H1 (cell line): ENCODE data around the gene SNRPD3. TPM values are rescaled to one million over a fixed set of nuclear protein-coding genes. Genes with fewer than 3 reads are reported as not detected.

Experiments
- CTCF ChIA-PET: fragments of 300-600 bp; sonication (Branson Sonifier 250); formaldehyde crosslinking; loops from one replicate; lab custom pipeline; 2021; ENCODE audit not compliant: partially characterized antibody; lab: Charles Lee
- POLR2A ChIA-PET: fragments of 300-600 bp; sonication (Branson Sonifier 250); formaldehyde crosslinking; loops from one replicate; lab custom pipeline; 2021; ENCODE audit warnings: inconsistent platforms; ENCODE audit not compliant: partially characterized antibody; lab: Charles Lee
- DNase-seq, 2 experiments: peaks; one replicate each; pipeline versions ENCODE4 v3.0.0 to v3.0.0-alpha.2; 2010 to 2022; ENCODE audit warnings: low spot score in 2 of 2, low read depth in 1 of 2, mixed read lengths in 1 of 2
- FAIRE-seq: peaks from 2 replicates; lab custom pipeline; 2011; peaks lifted over from hg19 to GRCh38; lab: Jason Lieb, UNC
- H2AFZ ChIP-seq: 2 replicates; pipeline ENCODE4 v1.8.1; 2012; ENCODE audit warnings: low read length, inconsistent platforms
- H2AK5ac ChIP-seq: 2 replicates; pipeline ENCODE4 v1.6.1; 2013; ENCODE audit warnings: low read depth, low read length
- H2BK120ac ChIP-seq: replicated peaks from 2 replicates; pipeline ENCODE3; 2013; ENCODE audit warnings: low read depth, low read length, inconsistent platforms
- H2BK12ac ChIP-seq: 2 replicates; pipeline ENCODE4 v1.6.1; 2013; ENCODE audit warnings: low read depth, low read length
- H2BK15ac ChIP-seq: 2 replicates; pipeline ENCODE4 v1.6.1; 2013; ENCODE audit warnings: low read length
- H2BK20ac ChIP-seq: 2 replicates; pipeline ENCODE4 v1.6.1; 2013; ENCODE audit warnings: low read length
- H2BK5ac ChIP-seq: 2 replicates; pipeline ENCODE4 v1.6.1; 2013; ENCODE audit warnings: low read depth, low read length
- H3K14ac ChIP-seq: 2 replicates; pipeline ENCODE4 v1.6.1; 2013; ENCODE audit warnings: inconsistent platforms; ENCODE audit not compliant: insufficient read length
- H3K18ac ChIP-seq: 2 replicates; pipeline ENCODE4 v1.6.1; 2013; ENCODE audit warnings: low read length; ENCODE audit errors: extremely low read depth
- H3K23ac ChIP-seq: 2 replicates; pipeline ENCODE4 v1.6.1; 2013; ENCODE audit warnings: inconsistent platforms; ENCODE audit not compliant: insufficient read length
- H3K23me2 ChIP-seq: 2 replicates; pipeline ENCODE4 v1.6.1; 2013; ENCODE audit warnings: low read depth, low read length
- H3K27ac ChIP-seq: 2 replicates; pipeline ENCODE4 v1.6.1; 2011; ENCODE audit warnings: low read depth, low read length, inconsistent platforms
- H3K27me3 ChIP-seq, 4 experiments: replicated peaks in 1 of 4; 1 replicate in 1 of 4; 2 replicates in 3 of 4; pipeline versions ENCODE4 v1.6.1 to v1.8.1; 2011 to 2013; ENCODE audit warnings: low read length in 3 of 4, mild to moderate bottlenecking in 3 of 4, inconsistent platforms in 2 of 4, mixed read lengths in 2 of 4, moderate library complexity in 1 of 4; ENCODE audit not compliant: control insufficient read depth in 3 of 4, insufficient read depth in 3 of 4; ENCODE audit errors: extremely low read depth in 1 of 4
- H3K36me3 ChIP-seq, 4 experiments: 2 replicates each; pipeline versions ENCODE4 v1.6.1 to v1.8.1; 2011 to 2013; ENCODE audit warnings: mild to moderate bottlenecking in 4 of 4, low read length in 3 of 4, moderate library complexity in 2 of 4, control low read depth in 1 of 4, inconsistent platforms in 1 of 4; ENCODE audit not compliant: insufficient read depth in 4 of 4, control insufficient read depth in 2 of 4
- H3K4ac ChIP-seq: replicated peaks from 2 replicates; pipeline ENCODE3; 2013; ENCODE audit warnings: low read length, low read depth, mixed read lengths, inconsistent platforms; ENCODE audit not compliant: insufficient read length
- H3K4me1 ChIP-seq, 4 experiments: replicated peaks in 1 of 4; 1 replicate in 1 of 4; 2 replicates in 3 of 4; pipeline versions ENCODE4 v1.6.1 to v1.8.1; 2011 to 2013; ENCODE audit warnings: low read length in 3 of 4, inconsistent platforms in 2 of 4, mixed read lengths in 1 of 4; ENCODE audit not compliant: insufficient read depth in 4 of 4, control insufficient read depth in 3 of 4
- H3K4me2 ChIP-seq, 2 experiments: 2 replicates each; pipeline versions ENCODE4 v1.6.1 to v1.8.1; 2011 to 2013; ENCODE audit warnings: low read depth in 2 of 2, low read length in 2 of 2, control low read depth in 1 of 2, inconsistent platforms in 1 of 2, mild to moderate bottlenecking in 1 of 2; ENCODE audit not compliant: insufficient read depth in 1 of 2
- H3K4me3 ChIP-seq, 4 experiments: fragments of 200-600, 300-600 bp in 1 of 4; sonication (generic), shearing (Covaris generic), sonication (Bioruptor Twin) in 1 of 4; 2 replicates each; pipeline versions ENCODE4 v1.5.1 to v1.8.1; 2011 to 2016; ENCODE audit warnings: low read length in 4 of 4, low read depth in 3 of 4, control low read depth in 2 of 4, inconsistent platforms in 2 of 4, mild to moderate bottlenecking in 2 of 4, mixed read lengths in 1 of 4, moderate library complexity in 1 of 4; ENCODE audit not compliant: insufficient read depth in 2 of 4; ENCODE audit errors: extremely low read depth in 1 of 4
- H3K56ac ChIP-seq: replicated peaks from 2 replicates; pipeline ENCODE3; 2013; ENCODE audit warnings: low read depth, mild to moderate bottlenecking, mixed read lengths, low read length, inconsistent platforms; ENCODE audit not compliant: insufficient read length
- H3K79me1 ChIP-seq: 2 replicates; pipeline ENCODE4 v1.6.1; 2013; ENCODE audit warnings: low read depth, low read length, control low read depth
- H3K79me2 ChIP-seq, 2 experiments: 2 replicates each; pipeline versions ENCODE4 v1.6.1 to v1.8.1; 2012 to 2013; ENCODE audit warnings: low read length in 2 of 2, mild to moderate bottlenecking in 2 of 2, inconsistent platforms in 1 of 2; ENCODE audit not compliant: insufficient read depth in 2 of 2, control insufficient read depth in 1 of 2
- H3K9ac ChIP-seq, 4 experiments: replicated peaks in 1 of 4; 1 replicate in 1 of 4; 2 replicates in 3 of 4; pipeline versions ENCODE4 v1.6.1 to v1.8.1; 2011 to 2013; ENCODE audit warnings: low read depth in 3 of 4, low read length in 3 of 4, control low read depth in 2 of 4, mild to moderate bottlenecking in 2 of 4, moderate library complexity in 2 of 4, inconsistent platforms in 1 of 4; ENCODE audit errors: extremely low read depth in 1 of 4
- H3K9me3 ChIP-seq, 2 experiments: 2 replicates each; pipeline versions ENCODE4 v1.6.1 to v1.8.1; 2012 to 2013; ENCODE audit warnings: mild to moderate bottlenecking in 2 of 2, moderate library complexity in 2 of 2, control low read depth in 1 of 2, inconsistent platforms in 1 of 2, low read depth in 1 of 2, low read length in 1 of 2, mixed read lengths in 1 of 2; ENCODE audit not compliant: insufficient read depth in 2 of 2
- H4K20me1 ChIP-seq, 2 experiments: replicated peaks in 1 of 2; 2 replicates each; pipeline versions ENCODE3 to v1.8.1; 2011 to 2013; ENCODE audit warnings: inconsistent platforms in 2 of 2, low read length in 2 of 2, mild to moderate bottlenecking in 1 of 2; ENCODE audit not compliant: insufficient read depth in 2 of 2, control insufficient read depth in 1 of 2
- H4K5ac ChIP-seq: 2 replicates; pipeline ENCODE4 v1.6.1; 2013; ENCODE audit warnings: low read length, low read depth, mixed read lengths, inconsistent platforms; ENCODE audit not compliant: insufficient read length
- H4K8ac ChIP-seq: 2 replicates; pipeline ENCODE4 v1.8.0; 2013; ENCODE audit warnings: mild to moderate bottlenecking, moderate library complexity, low read length, inconsistent platforms; ENCODE audit not compliant: insufficient read depth; ENCODE audit errors: extremely low read depth
- H4K91ac ChIP-seq: replicated peaks from 2 replicates; pipeline ENCODE3; 2013; ENCODE audit warnings: low read length, mixed read lengths, inconsistent platforms; ENCODE audit not compliant: insufficient read length
- CBX5 ChIP-seq: fragments of 300-800, 300-1000 bp; sonication (generic); IDR thresholded peaks from 2 replicates; pipeline ENCODE4 v1.7.1; 2016; ENCODE audit warnings: antibody characterized with exemption, low read length, low read depth
- SIN3A ChIP-seq, 2 experiments: IDR thresholded peaks in 1 of 2; conservative IDR thresholded peaks in 1 of 2; 2 replicates each; pipeline ENCODE4 v1.6.1; 2011 to 2012; ENCODE audit warnings: low read length in 2 of 2, improper control_type of control experiment in 1 of 2, low read depth in 1 of 2, mild to moderate bottlenecking in 1 of 2
- SP1 ChIP-seq: IDR thresholded peaks from 2 replicates; pipeline ENCODE4 v1.6.1; 2011; ENCODE audit warnings: low read depth, low read length
- TAF1 ChIP-seq: IDR thresholded peaks from 2 replicates; pipeline ENCODE4 v1.6.1; 2011; ENCODE audit warnings: mild to moderate bottlenecking, low read depth, low read length
- WGBS, 2 experiments: shearing (Covaris generic) in 1 of 2; methylation state at CpG; one replicate each; pipeline versions ENCODE4 v1.1.6 to v1.1.7; 2013 to 2015; ENCODE audit warnings: low lambda C conversion rate in 2 of 2, mixed read lengths in 2 of 2, inconsistent platforms in 1 of 2, low coverage in 1 of 2, missing lambda C conversion rate in 1 of 2; ENCODE audit not compliant: insufficient replicate concordance in 2 of 2, insufficient coverage in 1 of 2, insufficient read length in 1 of 2; ENCODE audit errors: extremely low coverage in 1 of 2, missing lambda C conversion rate in 1 of 2; 5-methylcytosine and 5-hydroxymethylcytosine counted together
- polyA plus RNA-seq, 7 experiments: library from polyadenylated mRNA; depleted of rRNA in 3 of 7; stranded (reverse) in 5 of 7; unstranded in 2 of 7; fragments of >200 nt in 5 of 7; fragments of 200-250 nt in 2 of 7; gene quantifications; 1 replicate in 5 of 7; 2 replicates in 1 of 7; 4 replicates in 1 of 7; pipeline versions ENCODE4 v1.2.1 to v1.2.3, GENCODE V29; 2011 to 2013; ENCODE audit warnings: missing spikeins in 2 of 7, mixed read lengths in 2 of 7
- total RNA-seq: library from RNA; stranded (reverse); fragmentation: NEBNext Ultra II Directional; extraction: Animal tissue kit (Norgen Biotek cat#: 25700); gene quantifications from 2 replicates; pipeline ENCODE4 v1.2.1, GENCODE V29; 2021

SNRPD3 gene
- total and polyA plus RNA-seq, 2 of the 8 experiments (the other 6 are each of a cell fraction or from before 2014, with no cell fraction given), result 200 to 455 TPM

DNA sequence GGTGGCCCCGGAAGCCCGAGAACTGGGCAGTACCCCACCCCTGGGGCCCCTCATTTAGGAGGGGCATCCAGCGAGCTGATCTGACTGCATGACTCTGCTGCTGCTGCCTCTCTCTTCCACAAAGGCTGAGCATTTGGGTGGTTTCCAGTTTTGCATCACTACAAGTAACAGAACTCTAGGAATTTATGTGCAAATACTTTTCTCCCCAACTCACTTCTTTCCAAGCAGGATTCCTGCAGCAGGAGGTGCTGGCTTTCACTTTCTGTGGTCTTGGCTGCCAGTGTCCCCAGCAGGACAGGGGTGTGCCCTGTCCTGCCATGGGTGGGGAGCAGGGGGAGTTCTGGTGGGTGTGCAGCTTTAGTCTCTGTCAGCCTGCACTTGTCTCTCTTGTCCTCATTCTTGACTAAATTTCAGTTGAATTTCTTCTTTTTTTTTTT, 39.5 kb upstream of the SNRPD3 start:
- Histone ChIP-seq H3K23ac (no peak overlapping the region), H3K4ac (no peak overlapping the region), H3K4me1 (peaks cover 0 to 6% (median 1%) of the 10 kb centered on the region in 4 experiments; a peak in 2 of 7 replicates), H3K79me1 (no peaks in the 10 kb centered on the region), H3K23me2 (no peaks in the 10 kb centered on the region; the same call in 1 of the 2 replicates), H4K91ac (no peak overlapping the region), H3K4me3 (no peak overlapping the region)
- TF ChIP-seq SIN3A (conservative IDR thresholded peaks at IDR 0.05 in 1 of 2, IDR thresholded peaks at IDR 0.05 in 1 of 2; ENCODE audit: low read depth in 1 of 2, low read length in 2 of 2) (no peak), CBX5 (no peak), SP1 (no peak), TAF1 (0 out of 2 replicates have a peak, but pooled peaks have one; percentile 39)
- TF ChIP-seq, all 59 proteins: peak for 1
- FAIRE-seq (no peak), DNase-seq (no peak)
- Histone ChIP-seq H3K79me2 (no peaks in the 10 kb centered on the region), H3K9me3 (no peaks in the 10 kb centered on the region), H3K36me3 (no peaks in the 10 kb centered on the region), H4K8ac (no peak overlapping the region), H3K27ac (no peak overlapping the region), H3K27me3 (no peaks in the 10 kb centered on the region), H2BK15ac (no peak overlapping the region), H2BK120ac (no peak overlapping the region), H2BK5ac (peak overlapping the region; percentile 87), H3K14ac (no peak overlapping the region), H3K9ac (no peak overlapping the region), H2AFZ (no peak overlapping the region), H4K20me1 (no peaks in the 10 kb centered on the region), H2AK5ac (no peak overlapping the region), H3K56ac (no peak overlapping the region), H3K18ac (peak overlapping the region; percentile 91; the same call in 1 of the 2 replicates), H3K4me2 (peak overlapping the region in 1 of 2 experiments; percentile 3; a peak in 1 of 4 replicates), H2BK12ac (no peak overlapping the region), H2BK20ac (0 out of 2 replicates have a peak overlapping the region, but pooled peaks have one; percentile 40), H4K5ac (no peak overlapping the region)
- WGBS, 2 experiments, result 23% methylated on average over 3 of the region's 3 CpGs; no CpG with 5 or more reads in 1 of the 2 experiments
- POLR2A ChIA-PET, result interaction anchor here (0.7 to 0.9 kb wide), 2 partner anchors 9 to 39 kb away, joined by 3 read pairs; partner anchors contain the start of gene GUCD1
- CTCF ChIA-PET, result interaction anchor here (1.1 to 7.4 kb wide), 6 partner anchors 8 to 107 kb away, joined by 3 to 48 read pairs (median 7); no protein-coding TSS in a partner anchor
